Activated naive CD8-positive, alpha-beta T cell treated with anti-CD3 and anti-CD28 coated beads, Interleukin-2, amount 10 ng/mL, durations not matched to agents 7 days and 5 days (primary cell): Measurements from ENCODE around the gene HYAL2. TPM values are rescaled to one million over a fixed set of nuclear protein-coding genes. Genes with fewer than 3 reads are reported as not detected.
A peak's percentile ranks its signal among the peaks of the same experiment; 100 is the strongest.

Experiments
- ATAC-seq: fragments of 150-1000 bp; cut with Tn5 transposase; one replicate; pipeline ENCODE4 v1.10.0; 2021; ENCODE audit warnings: low read depth, moderate library complexity
- POLR2A ChIA-PET: fragments of 350-600 bp; sonication (Branson Sonifier 250); formaldehyde crosslinking; loops from one replicate; lab custom pipeline; 2021; ENCODE audit warnings: antibody characterized with exemption; lab: Charles Lee
- DNase-seq: peaks from one replicate; pipeline ENCODE4 v3.0.0; 2021
- H3K27ac Mint-ChIP-seq: one replicate; pipeline ENCODE4 v1.8.0; 2022; ENCODE audit warnings: mild to moderate bottlenecking, mixed read lengths
- H3K27me3 Mint-ChIP-seq: one replicate; pipeline ENCODE4 v1.8.0; 2022; ENCODE audit warnings: mild to moderate bottlenecking, moderate library complexity, mixed read lengths
- H3K36me3 Mint-ChIP-seq: one replicate; pipeline ENCODE4 v1.8.0; 2021; ENCODE audit warnings: mild to moderate bottlenecking, mixed read lengths
- H3K4me1 Mint-ChIP-seq: one replicate; pipeline ENCODE4 v1.8.0; 2021; ENCODE audit warnings: mixed read lengths
- H3K4me3 Mint-ChIP-seq: one replicate; pipeline ENCODE4 v1.8.0; 2022; ENCODE audit warnings: mild to moderate bottlenecking, moderate library complexity, mixed read lengths
- H3K9me3 Mint-ChIP-seq: one replicate; pipeline ENCODE4 v1.8.0; 2021; ENCODE audit warnings: mixed read lengths
- total RNA-seq, 2 experiments: library from RNA; stranded (reverse); gene quantifications; one replicate each; pipeline ENCODE4 v1.2.3, GENCODE V29; 2021

The HYAL2 gene
- total RNA-seq, 2 experiments from 2014 or later = 4.9 to 5.1 TPM

- Mint-ChIP-seq H3K36me3 (peaks cover 63% of the 10 kb centered on the region), H3K9me3 (no peaks in the 10 kb centered on the region), H3K4me1 (peaks cover 40% of the 10 kb centered on the region), H3K4me3 (peak overlapping the region; percentile 74), H3K27me3 (no peaks in the 10 kb centered on the region), H3K27ac (peak overlapping the region; percentile 99)
- ATAC-seq = no peak
- POLR2A ChIA-PET = interaction anchor here (0.6 to 10.5 kb wide), 8 partner anchors 10 to 275 kb away, joined by 3 to 439 read pairs (median 4); partner anchors contain the start of genes CISH, CYB561D2, HEMK1 and HYAL3
- no peak for DNase-seq
Measured at GRCh38 chr3:50334339-50335075, 12.0 kb upstream of the HYAL2 start.

DNA sequence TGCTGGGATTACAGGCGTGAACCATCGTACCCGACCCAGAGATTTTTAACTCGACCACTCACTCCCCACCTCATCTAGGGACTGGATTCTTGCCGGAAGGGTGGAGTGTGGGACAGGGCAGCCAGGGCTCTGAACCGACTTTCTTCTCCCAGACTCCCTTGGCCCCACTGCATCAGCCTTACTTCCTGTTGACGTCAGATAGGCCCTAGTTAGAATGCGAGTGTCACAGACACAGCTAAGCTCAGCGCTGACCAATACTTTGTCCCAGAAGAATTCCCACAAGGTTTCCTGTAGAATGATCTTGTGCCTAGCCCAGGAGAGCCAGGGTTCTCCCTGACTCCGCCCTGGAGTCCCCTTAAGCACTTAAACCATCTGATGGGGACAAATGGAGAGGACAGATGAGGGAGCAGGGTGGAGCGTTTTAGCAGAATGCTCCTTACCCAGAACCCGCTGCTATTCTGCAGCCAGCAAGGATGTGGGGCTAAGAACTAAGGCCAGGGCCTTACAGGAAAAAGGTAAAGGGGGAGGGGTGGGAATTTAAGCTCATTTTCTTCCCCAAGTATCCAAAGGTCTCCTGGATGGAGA is 11.3 kb upstream of the HYAL2 start:
- Mint-ChIP-seq H3K4me1 (peaks cover 36% of the 10 kb centered on the region), H3K27me3 (no peaks in the 10 kb centered on the region), H3K36me3 (peaks cover 57% of the 10 kb centered on the region), H3K4me3 (peak overlapping the region; percentile 74), H3K27ac (peak overlapping the region; percentile 99), H3K9me3 (no peaks in the 10 kb centered on the region)
- DNase-seq (no peak), ATAC-seq (no peak)
- POLR2A ChIA-PET = interaction anchor here (0.6 to 10.5 kb wide), 9 partner anchors 9 to 275 kb away, joined by 3 to 439 read pairs (median 4); partner anchors contain the start of genes CISH, CYB561D2, HEMK1 and HYAL3

- DNase-seq = no peak
- no peak overlapping the region for H3K4me3 Mint-ChIP-seq
Measured at GRCh38 chr3:50331364-50331907, 8.9 kb upstream of the HYAL2 start.

GRCh38 chr3:50330330-50330729 is 7.8 kb upstream of the HYAL2 start:
- Mint-ChIP-seq H3K36me3 (peaks cover 30% of the 10 kb centered on the region), H3K9me3 (no peaks in the 10 kb centered on the region), H3K4me1 (peaks cover 37% of the 10 kb centered on the region), H3K4me3 (no peak overlapping the region), H3K27me3 (no peaks in the 10 kb centered on the region), H3K27ac (no peak overlapping the region)
- no peak for ATAC-seq
- POLR2A ChIA-PET = interaction anchor here (0.5 to 4.9 kb wide), 4 partner anchors 7 to 1170 kb away, joined by 3 to 76 read pairs (median 18); partner anchors contain the start of genes DCAF1, IFRD2 and RASSF1
- no peak for DNase-seq

More at GRCh38 chr3:50331364-50331907, 8.9 kb upstream of the HYAL2 start:
- Mint-ChIP-seq H3K4me1 (peaks cover 43% of the 10 kb centered on the region), H3K36me3 (peaks cover 41% of the 10 kb centered on the region), H3K9me3 (no peaks in the 10 kb centered on the region), H3K27me3 (no peaks in the 10 kb centered on the region), H3K27ac (peak overlapping the region; percentile 21)
- no peak for ATAC-seq
- POLR2A ChIA-PET = interaction anchor here (1.3 to 4.9 kb wide), 3 partner anchors 9 to 39 kb away, joined by 4 to 30 read pairs (median 5); partner anchors contain the start of genes HYAL3, IFRD2, NAA80 and RASSF1

DNA sequence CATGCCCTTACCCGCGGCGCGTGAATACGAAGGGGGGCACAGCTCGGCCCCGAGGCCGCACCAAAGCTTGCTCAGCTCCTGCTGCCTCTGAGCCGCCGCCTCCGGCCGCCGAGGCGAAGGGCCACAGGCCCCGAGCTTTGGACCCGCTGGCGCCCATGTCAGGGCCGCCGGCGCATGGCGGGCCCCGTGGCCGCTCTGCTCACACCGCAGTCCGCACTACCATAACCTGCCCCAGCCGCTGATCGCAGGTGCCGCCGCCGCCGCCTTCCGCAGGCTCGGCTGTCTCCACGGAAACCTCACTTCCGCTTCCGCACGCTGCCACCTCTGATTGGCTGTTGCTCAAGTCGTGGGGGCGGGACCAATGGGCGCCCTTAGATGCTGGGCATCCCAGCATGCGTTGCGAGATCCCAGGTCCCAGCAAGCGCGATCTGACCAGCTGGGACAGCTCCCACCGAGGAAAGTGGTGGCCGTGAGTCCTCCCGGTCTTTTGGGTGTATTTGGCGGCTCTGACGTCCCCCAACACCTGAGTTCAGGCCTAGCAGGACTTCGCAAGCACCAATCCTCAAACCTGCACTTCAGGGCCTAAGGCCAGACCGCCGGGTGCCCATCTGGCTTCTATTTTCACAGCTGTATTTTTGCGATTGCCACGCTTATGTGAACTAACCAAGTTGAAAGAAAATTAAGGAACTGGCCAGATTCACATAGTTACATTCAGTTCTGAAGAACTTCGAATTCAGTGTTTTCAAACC is 5.6 kb upstream of the HYAL2 start, which contains the start of gene TUSC2:
Gene TUSC2 (minus strand): TSS at position 281 of the 749 bp plus-strand sequence. CDS start 124 bp downstream, at position 157.
- Mint-ChIP-seq H3K27me3 (no peaks in the 10 kb centered on the region), H3K36me3 (peaks cover 19% of the 10 kb centered on the region), H3K4me3 (peak within 1 kb of the TSS; percentile 95), H3K9me3 (no peaks in the 10 kb centered on the region), H3K27ac (peak within 1 kb of the TSS; percentile 88), H3K4me1 (peaks cover 23% of the 10 kb centered on the region)
- POLR2A ChIA-PET = interaction anchor here (1.0 to 4.9 kb wide), 16 partner anchors 9 to 239 kb away, joined by 3 to 76 read pairs (median 4); partner anchors contain the start of genes CYB561D2, HYAL3, IFRD2 and NAA80
- peak; percentile 95 for DNase-seq
- peak; percentile 87 for ATAC-seq

DNA sequence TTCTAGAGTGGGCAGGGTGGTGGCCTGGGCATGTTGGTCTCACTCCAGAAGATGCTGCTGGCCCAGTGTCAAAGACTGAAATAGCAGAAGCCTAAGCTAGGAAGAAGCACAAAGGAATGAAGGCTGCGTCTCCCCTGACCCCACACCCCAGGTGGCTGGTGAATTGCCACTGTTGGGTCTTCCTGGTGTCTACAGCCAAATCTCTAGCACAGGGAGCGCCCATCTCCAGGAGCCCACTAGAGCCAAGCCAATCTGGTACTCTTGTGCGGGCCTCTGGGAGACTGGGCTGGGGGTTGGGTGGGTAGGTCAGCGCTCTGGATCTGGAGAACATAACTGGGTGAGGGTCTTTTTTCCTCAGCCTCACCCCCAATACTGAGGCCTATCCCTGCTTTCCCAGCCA is 4.6 kb upstream of the HYAL2 start:
- Mint-ChIP-seq H3K27me3 (no peaks in the 10 kb centered on the region), H3K36me3 (peaks cover 17% of the 10 kb centered on the region)
- no peak for ATAC-seq

GRCh38 chr3:50326182-50326541 is 3.6 kb upstream of the HYAL2 start:
- peak overlapping the region; percentile 38 for H3K27ac Mint-ChIP-seq
- no peaks in the 10 kb centered on the region for H3K9me3 Mint-ChIP-seq
- H3K36me3 Mint-ChIP-seq = peaks cover 13% of the 10 kb centered on the region
- H3K4me1 Mint-ChIP-seq = peaks cover 23% of the 10 kb centered on the region
- H3K27me3 Mint-ChIP-seq = no peaks in the 10 kb centered on the region
- no peak overlapping the region for H3K4me3 Mint-ChIP-seq
- DNase-seq (no peak), ATAC-seq (no peak)
- POLR2A ChIA-PET = interaction anchor here (1.2 kb wide), 1 partner anchor 30 kb away, joined by 3 read pairs; no protein-coding TSS in a partner anchor

More for the DNA sequence above, 4.6 kb upstream of the HYAL2 start:
- peaks cover 23% of the 10 kb centered on the region for H3K4me1 Mint-ChIP-seq
- POLR2A ChIA-PET = interaction anchor here (1.2 to 4.9 kb wide), 8 partner anchors 9 to 35 kb away, joined by 3 to 76 read pairs (median 8); partner anchors contain the start of genes CYB561D2, HYAL3, IFRD2 and NAA80
- H3K9me3 Mint-ChIP-seq = no peaks in the 10 kb centered on the region
- DNase-seq = no peak
- H3K27ac Mint-ChIP-seq = peak overlapping the region; percentile 70
- H3K4me3 Mint-ChIP-seq = peak overlapping the region; percentile 95

DNA sequence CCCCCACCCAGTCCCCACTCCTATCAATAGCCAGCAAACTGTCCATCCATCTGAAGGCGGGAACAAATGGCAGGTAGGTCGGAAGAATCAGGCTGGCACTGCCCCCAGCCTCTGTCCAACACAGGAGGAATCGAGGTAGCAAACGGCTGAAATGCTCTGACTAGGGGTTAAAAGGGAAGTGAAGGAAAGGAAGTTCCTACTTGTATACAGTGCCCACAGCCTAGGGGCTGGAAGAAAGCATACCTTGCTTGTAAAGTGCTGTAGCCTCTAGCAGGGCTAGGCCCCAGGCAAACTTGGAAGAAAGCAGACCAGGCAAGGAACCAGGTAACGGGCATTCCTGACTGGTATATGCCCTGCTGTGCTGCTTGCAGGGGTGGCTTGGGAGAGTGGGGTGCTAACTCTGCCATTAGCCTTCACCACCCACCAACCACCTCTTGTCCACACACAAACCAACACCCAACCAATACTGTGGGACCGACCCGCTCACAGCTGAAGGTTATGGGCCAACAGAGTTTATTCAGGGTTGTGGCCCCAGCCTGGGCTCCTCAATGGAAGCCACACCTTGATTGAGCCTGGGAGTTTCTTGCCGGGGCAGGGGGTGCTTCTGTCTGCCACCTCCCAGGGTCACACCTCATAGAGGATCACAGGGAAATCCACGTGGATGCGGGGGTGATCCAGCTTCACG is 3.1 kb upstream of the HYAL2 start:
- H3K27ac Mint-ChIP-seq = no peak overlapping the region
- peaks cover 23% of the 10 kb centered on the region for H3K4me1 Mint-ChIP-seq
- no peak overlapping the region for H3K4me3 Mint-ChIP-seq
- H3K9me3 Mint-ChIP-seq = no peaks in the 10 kb centered on the region
- H3K36me3 Mint-ChIP-seq = peaks cover 9% of the 10 kb centered on the region
- ATAC-seq = no peak
- no peaks in the 10 kb centered on the region for H3K27me3 Mint-ChIP-seq
- POLR2A ChIA-PET = interaction anchor here (1.2 kb wide), 2 partner anchors 8 to 29 kb away, joined by 3 to 4 read pairs; no protein-coding TSS in a partner anchor
- DNase-seq = no peak

- no peaks in the 10 kb centered on the region for H3K27me3 Mint-ChIP-seq
- H3K36me3 Mint-ChIP-seq = peaks cover 5% of the 10 kb centered on the region
- no peaks in the 10 kb centered on the region for H3K9me3 Mint-ChIP-seq
- H3K4me3 Mint-ChIP-seq = no peak overlapping the region
- H3K4me1 Mint-ChIP-seq = peaks cover 22% of the 10 kb centered on the region
- DNase-seq (no peak), ATAC-seq (no peak)
- no peak overlapping the region for H3K27ac Mint-ChIP-seq
- POLR2A ChIA-PET = interaction anchor here (0.7 to 1.8 kb wide), 4 partner anchors 9 to 236 kb away, joined by 4 to 10 read pairs (median 6); partner anchors contain the start of genes HYAL3 and NAA80
Measured at GRCh38 chr3:50325113-50325480, 2.6 kb upstream of the HYAL2 start.

DNA sequence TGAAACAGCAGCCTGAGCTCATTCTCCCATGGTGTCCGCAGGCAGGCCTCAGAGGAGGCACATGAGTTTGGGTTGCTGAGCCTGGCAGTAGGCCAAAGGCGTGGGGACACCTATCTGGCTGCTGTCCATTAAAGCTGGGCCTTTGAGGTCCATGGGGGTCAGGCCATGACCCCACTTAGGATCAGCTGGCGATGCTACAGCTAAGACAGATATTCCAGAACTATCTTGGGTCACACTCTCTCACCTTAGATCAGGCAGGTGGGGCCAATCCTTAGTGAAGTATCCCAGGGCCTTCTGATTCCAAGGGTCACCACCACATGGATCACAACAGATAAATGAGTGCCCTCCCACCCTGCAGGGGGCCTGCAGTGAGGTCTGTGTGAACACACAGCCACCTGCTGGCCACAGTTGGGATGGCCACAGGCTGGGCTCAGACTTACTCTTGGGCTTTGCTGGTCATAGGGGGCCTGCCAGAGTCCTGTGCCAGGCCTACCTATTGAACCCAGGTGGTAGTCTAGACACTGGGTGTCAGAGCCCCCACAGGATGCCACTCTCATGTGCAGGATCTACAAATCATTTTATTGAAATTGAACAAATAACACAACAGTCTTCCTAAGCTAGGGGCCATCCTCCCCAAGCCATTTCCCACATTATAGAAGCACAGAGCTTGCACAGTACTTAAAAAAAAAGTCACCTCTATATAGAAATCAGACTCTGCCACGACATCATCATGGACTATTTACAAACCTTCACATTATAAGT is 2.0 kb upstream of the HYAL2 start:
- H3K4me1 Mint-ChIP-seq = peaks cover 24% of the 10 kb centered on the region
- H3K36me3 Mint-ChIP-seq = peaks cover under 1% of the 10 kb centered on the region
- no peaks in the 10 kb centered on the region for H3K27me3 Mint-ChIP-seq
- no peaks in the 10 kb centered on the region for H3K9me3 Mint-ChIP-seq
- H3K4me3 Mint-ChIP-seq = no peak overlapping the region
- POLR2A ChIA-PET = interaction anchor here (0.7 to 1.8 kb wide), 6 partner anchors 9 to 235 kb away, joined by 3 to 10 read pairs (median 4); partner anchors contain the start of genes HYAL3, IFRD2, NAA80 and RASSF1
- ATAC-seq = peak; percentile 20
- peak; percentile 78 for DNase-seq
- H3K27ac Mint-ChIP-seq = peak overlapping the region; percentile 45

DNA sequence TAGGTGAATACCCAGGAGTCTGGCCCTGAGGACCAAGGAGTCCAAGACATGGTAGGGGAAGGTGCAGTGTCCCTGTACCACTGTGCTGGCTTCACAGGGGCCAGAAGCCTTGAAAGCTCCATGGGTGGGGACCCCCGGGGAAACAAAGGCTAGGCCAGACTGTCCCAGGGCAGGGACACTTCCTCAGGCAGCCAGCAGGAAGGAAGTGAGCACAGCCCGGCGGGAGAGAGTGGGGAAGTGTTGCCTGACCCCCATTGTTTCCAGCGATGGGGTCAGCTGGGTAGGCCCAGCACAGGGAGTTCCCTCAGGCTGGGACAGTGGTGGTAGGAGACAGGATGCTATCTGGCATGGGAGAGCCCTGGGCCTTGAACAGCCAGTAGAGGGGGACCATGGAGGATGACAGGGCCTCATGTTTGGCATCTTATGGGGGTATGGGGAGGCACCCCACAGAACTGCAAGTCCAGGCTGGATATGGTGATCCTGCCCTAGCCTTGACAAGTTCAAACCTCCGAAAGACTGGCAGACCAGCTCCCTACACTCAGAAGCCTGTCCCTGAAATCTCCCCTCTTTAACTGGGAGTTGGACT is 1.2 kb upstream of the HYAL2 start:
- Mint-ChIP-seq H3K36me3 (peaks cover 3% of the 10 kb centered on the region), H3K27me3 (no peaks in the 10 kb centered on the region), H3K4me3 (no peak overlapping the region), H3K27ac (peak overlapping the region; percentile 60), H3K9me3 (no peaks in the 10 kb centered on the region), H3K4me1 (peaks cover 28% of the 10 kb centered on the region)
- DNase-seq (no peak), ATAC-seq (no peak)
- POLR2A ChIA-PET = interaction anchor here (1.0 to 1.8 kb wide), 4 partner anchors 13 to 31 kb away, joined by 3 to 10 read pairs (median 5); partner anchors contain the start of genes HYAL3, IFRD2, NAA80 and RASSF1
